OCI-LY1 (cell line): ENCODE measurements around the gene IL7R.
A peak's percentile ranks its signal among the peaks of the same experiment; 100 is the strongest.

Experiments used
- H2AFZ ChIP-seq: fragments of 200-600 bp; sonication (generic), shearing (Covaris generic); 2 replicates; pipeline ENCODE4 v1.6.0; 2014; ENCODE audit warnings: antibody characterized with exemption, mild to moderate bottlenecking, low read length
- H3F3A ChIP-seq: fragments of 200-600 bp; sonication (generic), shearing (Covaris generic); 2 replicates; pipeline ENCODE4 v1.6.0; 2014; ENCODE audit warnings: mild to moderate bottlenecking, antibody characterized with exemption, low read length, moderate library complexity; ENCODE audit not compliant: insufficient read depth
- H3K27ac ChIP-seq: fragments of 200-600 bp; sonication (generic); 2 replicates; pipeline ENCODE4 v1.5.1; 2014; ENCODE audit warnings: low read length, mixed run types, mild to moderate bottlenecking, low read depth; ENCODE audit not compliant: poor library complexity, severe bottlenecking
- H3K27me3 ChIP-seq: fragments of 200-600 bp; sonication (generic); 2 replicates; pipeline ENCODE4 v1.6.0; 2014; ENCODE audit warnings: antibody characterized with exemption, mild to moderate bottlenecking, low read length, moderate library complexity; ENCODE audit not compliant: insufficient read depth
- H3K36me3 ChIP-seq: fragments of 200-600 bp; sonication (generic); 2 replicates; pipeline ENCODE4 v1.6.1; 2014; ENCODE audit warnings: mild to moderate bottlenecking, antibody characterized with exemption, low read length, moderate library complexity, mixed read lengths; ENCODE audit not compliant: insufficient read depth
- H3K4me1 ChIP-seq: fragments of 200-600 bp; sonication (generic); 2 replicates; pipeline ENCODE4 v1.5.1; 2014; ENCODE audit warnings: mild to moderate bottlenecking, low read length, moderate library complexity; ENCODE audit not compliant: insufficient read depth, severe bottlenecking
- H3K4me2 ChIP-seq: fragments of 200-600 bp; sonication (generic), shearing (Covaris generic); 2 replicates; pipeline ENCODE4 v1.6.1; 2014; ENCODE audit warnings: low read length
- H3K4me3 ChIP-seq: fragments of 200-600 bp; sonication (generic); 2 replicates; pipeline ENCODE4 v1.5.1; 2014; ENCODE audit warnings: low read length, low read depth, mild to moderate bottlenecking, mixed read lengths; ENCODE audit not compliant: poor library complexity, severe bottlenecking
- H3K79me2 ChIP-seq: fragments of 200-600 bp; shearing (Covaris generic); 2 replicates; pipeline ENCODE4 v1.6.1; 2016; ENCODE audit warnings: mixed run types, low read length, mixed read lengths; ENCODE audit not compliant: insufficient read depth
- H3K9ac ChIP-seq: fragments of 200-600 bp; sonication (generic), shearing (Covaris generic); 2 replicates; pipeline ENCODE4 v1.6.1; 2014; ENCODE audit warnings: mild to moderate bottlenecking, low read length, mixed read lengths
- H3K9me2 ChIP-seq: fragments of 200-600 bp; sonication (generic), shearing (Covaris generic); 2 replicates; pipeline ENCODE4 v1.6.1; 2014; ENCODE audit warnings: low read depth, mild to moderate bottlenecking, low read length, mixed read lengths
- H3K9me3 ChIP-seq: fragments of 200-600 bp; shearing (Covaris generic); 2 replicates; pipeline ENCODE4 v1.6.1; 2014; ENCODE audit warnings: low read length, mixed read lengths
- H4K20me1 ChIP-seq: fragments of 200-600 bp; sonication (generic), shearing (Covaris generic); 2 replicates; pipeline ENCODE4 v1.6.0; 2016; ENCODE audit warnings: mild to moderate bottlenecking, low read length; ENCODE audit not compliant: insufficient read depth
- CTCF ChIP-seq: fragments of 200-600 bp; sonication (generic), shearing (Covaris generic); IDR thresholded peaks from 2 replicates; pipeline ENCODE4 v1.5.1; 2017; ENCODE audit warnings: mild to moderate bottlenecking, antibody characterized with exemption, low read length, moderate library complexity, mixed read lengths
- EZH2 ChIP-seq: fragments of 200-600 bp; sonication (generic), shearing (Covaris generic); IDR thresholded peaks from 2 replicates; pipeline ENCODE4 v1.8.0; 2017; ENCODE audit warnings: borderline replicate concordance, mixed run types, mild to moderate bottlenecking, antibody characterized with exemption, low read length, moderate library complexity, mixed read lengths

The IL7R gene

GRCh38 chr5:35856765-35857351 lies at the start of gene IL7R:
Gene IL7R (plus strand): TSS chr5:35856891. CDS start chr5:35856978, 87 bp downstream.
- H3K9ac ChIP-seq = peak within 1 kb of the TSS; percentile 83
- peaks cover 42% of the 10 kb centered on the region for H3K36me3 ChIP-seq
- no peaks in the 10 kb centered on the region for H4K20me1 ChIP-seq
- no peaks in the 10 kb centered on the region for H3K9me3 ChIP-seq
- TF ChIP-seq EZH2 (no peak), CTCF (no peak)
- no peaks in the 10 kb centered on the region for H3F3A ChIP-seq
- H3K9me2 ChIP-seq = no peaks in the 10 kb centered on the region
- H3K27ac ChIP-seq = peak within 1 kb of the TSS; percentile 90
- H3K4me1 ChIP-seq = peaks cover 82% of the 10 kb centered on the region
- H2AFZ ChIP-seq = no peak within 1 kb of the TSS
- H3K27me3 ChIP-seq = no peaks in the 10 kb centered on the region
- H3K4me3 ChIP-seq = peak within 1 kb of the TSS; percentile 78
- H3K79me2 ChIP-seq = peaks cover 64% of the 10 kb centered on the region
- H3K4me2 ChIP-seq = peak within 1 kb of the TSS; percentile 83

GRCh38 chr5:35810601-35811000 lies 46.1 kb upstream of the IL7R start:
- H3K27ac ChIP-seq = no peak overlapping the region
- no peaks in the 10 kb centered on the region for H3F3A ChIP-seq
- H3K79me2 ChIP-seq = no peaks in the 10 kb centered on the region
- no peak overlapping the region for H2AFZ ChIP-seq
- H3K27me3 ChIP-seq = no peaks in the 10 kb centered on the region
- H3K4me3 ChIP-seq = no peak overlapping the region
- no peak overlapping the region for H3K9ac ChIP-seq
- H3K9me3 ChIP-seq = no peaks in the 10 kb centered on the region
- H3K4me1 ChIP-seq = peaks cover 10% of the 10 kb centered on the region
- no peak overlapping the region for H3K4me2 ChIP-seq
- no peaks in the 10 kb centered on the region for H4K20me1 ChIP-seq
- no peaks in the 10 kb centered on the region for H3K9me2 ChIP-seq
- H3K36me3 ChIP-seq = no peaks in the 10 kb centered on the region
- no peak for TF ChIP-seq CTCF
- TF ChIP-seq EZH2 = no peak

GRCh38 chr5:35811108-35811741 lies 45.5 kb upstream of the IL7R start:
- TF ChIP-seq EZH2 (no peak), CTCF (no peak)
- Histone ChIP-seq H3K9ac (no peak overlapping the region), H3K27me3 (no peaks in the 10 kb centered on the region)

More at GRCh38 chr5:35811108-35811741, 45.5 kb upstream of the IL7R start:
- Histone ChIP-seq H2AFZ (no peak overlapping the region), H3K36me3 (no peaks in the 10 kb centered on the region), H3K4me2 (no peak overlapping the region), H3F3A (no peaks in the 10 kb centered on the region), H3K27ac (no peak overlapping the region), H3K79me2 (no peaks in the 10 kb centered on the region), H3K4me1 (peaks cover 10% of the 10 kb centered on the region), H3K9me3 (no peaks in the 10 kb centered on the region), H4K20me1 (no peaks in the 10 kb centered on the region), H3K4me3 (no peak overlapping the region), H3K9me2 (no peaks in the 10 kb centered on the region)
